Amniotic stem cell (primary cell): ENCODE results near the gene IQCK.

Experiments
- DNase-seq: peaks from one replicate; lab custom pipeline; 2025; lab: John Stamatoyannopoulos, UW

IQCK gene

GRCh38 chr16:19804538-19805323 is 86.7 kb downstream of the IQCK start:
- DNase-seq, result no peak

GRCh38 chr16:19805459-19806162 is 87.5 kb downstream of the IQCK start:
- no peak for DNase-seq

- DNase-seq, result no peak
These were observed 90.1 kb downstream of the IQCK start for GRCh38 chr16:19808061-19808641.

GRCh38 chr16:19809121-19809635 is 91.1 kb downstream of the IQCK start:
- no peak for DNase-seq

- DNase-seq, result no peak
These were observed 91.6 kb downstream of the IQCK start for GRCh38 chr16:19809693-19810092.

GRCh38 chr16:19810817-19811731 is 93.0 kb downstream of the IQCK start:
- DNase-seq, result no peak

- DNase-seq, result no peak
These were observed 94.9 kb downstream of the IQCK start for GRCh38 chr16:19812986-19813385.

- no peak for DNase-seq
These were observed 97.3 kb downstream of the IQCK start for GRCh38 chr16:19815418-19815817.

GRCh38 chr16:19817122-19817521 is 99.1 kb downstream of the IQCK start:
- DNase-seq, result no peak

- DNase-seq, result no peak
These were observed 99.8 kb downstream of the IQCK start for GRCh38 chr16:19817875-19818274.

- DNase-seq, result no peak
These were observed 104.5 kb downstream of the IQCK start for GRCh38 chr16:19822533-19822932.

- no peak for DNase-seq
These were observed 105.3 kb downstream of the IQCK start for GRCh38 chr16:19823322-19823721.

GRCh38 chr16:19824216-19824615 is 106.1 kb downstream of the IQCK start:
- DNase-seq, result no peak

- no peak for DNase-seq
These were observed 112.0 kb downstream of the IQCK start for GRCh38 chr16:19829844-19830692.

GRCh38 chr16:19830902-19831560 is 113.0 kb downstream of the IQCK start:
- DNase-seq, result no peak

GRCh38 chr16:19831678-19832077 is 113.6 kb downstream of the IQCK start:
- DNase-seq, result peak; percentile 63

- DNase-seq, result no peak
These were observed 115.1 kb downstream of the IQCK start for GRCh38 chr16:19833176-19833575.

- no peak for DNase-seq
These were observed 115.5 kb downstream of the IQCK start for GRCh38 chr16:19833581-19833980.

- no peak for DNase-seq
These were observed 117.1 kb downstream of the IQCK start for GRCh38 chr16:19835196-19835595.

GRCh38 chr16:19835968-19836421 is 117.9 kb downstream of the IQCK start:
- DNase-seq, result no peak
